ENCODE data around the gene LRIT3.
A peak's percentile ranks its signal among the peaks of the same experiment; 100 is the strongest.

LRIT3 gene, protein sequence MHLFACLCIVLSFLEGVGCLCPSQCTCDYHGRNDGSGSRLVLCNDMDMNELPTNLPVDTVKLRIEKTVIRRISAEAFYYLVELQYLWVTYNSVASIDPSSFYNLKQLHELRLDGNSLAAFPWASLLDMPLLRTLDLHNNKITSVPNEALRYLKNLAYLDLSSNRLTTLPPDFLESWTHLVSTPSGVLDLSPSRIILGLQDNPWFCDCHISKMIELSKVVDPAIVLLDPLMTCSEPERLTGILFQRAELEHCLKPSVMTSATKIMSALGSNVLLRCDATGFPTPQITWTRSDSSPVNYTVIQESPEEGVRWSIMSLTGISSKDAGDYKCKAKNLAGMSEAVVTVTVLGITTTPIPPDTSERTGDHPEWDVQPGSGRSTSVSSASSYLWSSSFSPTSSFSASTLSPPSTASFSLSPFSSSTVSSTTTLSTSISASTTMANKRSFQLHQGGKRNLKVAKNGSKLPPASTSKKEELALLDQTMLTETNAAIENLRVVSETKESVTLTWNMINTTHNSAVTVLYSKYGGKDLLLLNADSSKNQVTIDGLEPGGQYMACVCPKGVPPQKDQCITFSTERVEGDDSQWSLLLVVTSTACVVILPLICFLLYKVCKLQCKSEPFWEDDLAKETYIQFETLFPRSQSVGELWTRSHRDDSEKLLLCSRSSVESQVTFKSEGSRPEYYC

DNA sequence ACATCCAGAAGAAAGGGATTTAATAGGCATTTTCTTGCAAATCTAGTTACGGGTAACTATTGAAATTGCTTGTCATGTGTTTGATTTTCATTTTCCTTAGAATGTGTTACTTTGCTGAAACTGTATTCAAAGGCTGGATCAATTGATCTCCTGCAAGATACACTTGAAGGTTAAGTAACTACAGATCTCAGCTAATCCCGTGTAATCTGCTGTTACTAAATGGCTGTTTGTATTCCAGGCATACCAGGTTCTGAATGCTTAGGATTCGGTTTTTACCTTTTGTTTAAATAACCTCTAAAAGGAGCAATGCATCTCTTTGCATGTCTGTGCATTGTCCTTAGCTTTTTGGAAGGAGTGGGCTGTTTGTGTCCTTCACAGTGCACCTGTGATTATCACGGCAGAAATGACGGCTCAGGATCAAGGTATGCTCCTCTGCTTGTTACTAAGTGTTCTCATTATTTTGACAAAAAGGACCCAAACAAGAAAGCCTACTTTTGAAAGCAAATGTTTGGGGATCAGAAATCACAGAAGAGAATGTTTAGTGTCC, at the start of gene LRIT3:
Gene LRIT3, plus strand, starts transcription at position 212 of the 547 bp plus-strand sequence. Its CDS starts 95 bp downstream, at position 307.
- no peak for DNase-seq (ENCODE audit: low read depth in 2 of 2)

DNA sequence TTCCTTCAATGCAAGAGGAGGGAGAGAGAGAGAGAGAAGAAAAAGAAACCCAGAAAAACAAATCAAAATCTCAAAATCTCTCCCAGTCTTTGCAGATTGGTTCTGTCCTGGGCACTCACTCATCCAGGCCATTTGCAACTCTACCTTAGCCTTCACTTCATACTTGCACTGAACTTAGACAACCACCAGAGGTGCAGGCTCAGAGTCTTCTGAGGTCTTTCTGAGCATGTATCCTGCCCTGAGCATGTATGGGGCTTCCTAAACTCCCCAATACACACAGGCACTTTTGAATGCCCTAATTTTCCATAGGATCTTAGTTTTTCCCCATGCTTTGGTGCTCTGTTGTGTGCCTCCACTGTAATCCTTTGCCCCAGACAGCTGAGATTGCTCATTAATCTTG, 49.0 kb upstream of the LRIT3 start:
- DNase-seq (ENCODE audit: low read depth in 2 of 2): no peak

DNA sequence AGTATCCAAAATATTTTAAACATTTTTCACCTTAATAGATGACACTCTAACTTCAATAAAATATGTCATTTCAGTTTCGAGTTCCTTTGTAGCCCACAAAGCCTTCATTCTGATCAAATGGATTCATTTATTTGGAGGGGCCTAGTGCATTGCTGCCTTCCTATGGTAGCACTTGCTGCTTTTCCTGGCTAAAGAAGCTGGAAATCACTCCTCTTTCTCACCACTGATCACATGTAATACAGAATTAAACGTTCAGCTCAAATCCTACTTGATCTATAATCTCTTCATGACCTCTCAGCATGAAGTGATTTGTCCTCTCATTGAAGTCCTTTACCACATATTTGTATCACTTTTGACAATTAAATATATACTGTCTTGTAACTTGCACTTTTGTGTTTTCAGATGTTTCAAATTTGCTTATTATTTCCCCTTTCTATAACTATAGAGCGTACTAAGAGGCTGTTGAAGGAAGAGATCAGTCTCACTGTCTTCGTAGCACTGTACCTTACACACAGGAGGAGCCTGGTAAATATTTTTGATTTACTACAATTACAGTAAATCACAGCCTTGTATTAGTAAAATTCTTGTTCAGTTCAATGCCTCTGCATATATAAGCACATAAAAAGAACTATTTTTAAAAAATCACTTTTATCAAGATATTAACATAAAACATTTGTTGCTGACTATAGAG, 46.7 kb upstream of the LRIT3 start:
- DNase-seq (ENCODE audit: low read depth in 2 of 2): no peak

- DNase-seq (ENCODE audit: low read depth in 2 of 2): no peak
These were observed 46.0 kb upstream of the LRIT3 start, which contains the start of gene CFI for GRCh38 chr4:109801895-109802319. TSS of gene CFI (minus strand) at chr4:109801999. CDS start at chr4:109801971, 28 bp downstream.

GRCh38 chr4:109803924-109804571, 43.9 kb upstream of the LRIT3 start:
- DNase-seq (ENCODE audit: low read depth in 2 of 2): no peak

- no peak for DNase-seq (ENCODE audit: low read depth in 2 of 2)
These were observed 38.3 kb upstream of the LRIT3 start for GRCh38 chr4:109809655-109810054.

- DNase-seq (ENCODE audit: low read depth in 2 of 2): no peak
These were observed 37.1 kb upstream of the LRIT3 start for GRCh38 chr4:109810552-109811387.

GRCh38 chr4:109811707-109812106, 36.2 kb upstream of the LRIT3 start:
- no peak for DNase-seq (ENCODE audit: low read depth in 2 of 2)

GRCh38 chr4:109815151-109816081, 32.5 kb upstream of the LRIT3 start, which contains the start of gene GAR1:
TSS of gene GAR1 (plus strand) at chr4:109815762. CDS start at chr4:109816165, 403 bp downstream.
- peak; percentile 74 to 85 for DNase-seq (ENCODE audit: low read depth in 2 of 2)

- peak; percentile 17 to 28 for DNase-seq (ENCODE audit: low read depth in 2 of 2)
These were observed 31.8 kb upstream of the LRIT3 start for GRCh38 chr4:109816082-109816442.

GRCh38 chr4:109816894-109817293, 31.0 kb upstream of the LRIT3 start:
- no peak for DNase-seq (ENCODE audit: low read depth in 2 of 2)

DNA sequence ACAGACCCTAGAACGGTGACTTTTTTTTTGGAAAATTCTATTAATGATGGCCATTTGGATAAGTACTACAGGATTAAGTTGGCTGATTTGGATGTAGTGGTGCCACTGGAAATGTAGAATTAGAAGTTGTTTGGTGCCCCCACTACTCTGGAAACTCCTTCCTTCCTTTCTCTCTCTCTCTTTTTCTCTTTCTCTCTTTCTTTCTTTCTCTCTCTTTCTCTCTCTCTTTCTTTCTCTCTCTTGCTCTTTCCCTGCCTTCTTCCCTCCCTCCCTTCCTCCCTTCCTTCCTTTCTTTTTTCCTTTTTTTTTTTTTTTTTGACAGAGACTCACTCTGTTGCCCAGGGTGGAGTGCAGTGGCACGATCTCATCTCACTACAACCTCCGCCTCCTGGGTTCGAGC, 29.6 kb upstream of the LRIT3 start:
- no peak for DNase-seq (ENCODE audit: low read depth in 2 of 2)

DNA sequence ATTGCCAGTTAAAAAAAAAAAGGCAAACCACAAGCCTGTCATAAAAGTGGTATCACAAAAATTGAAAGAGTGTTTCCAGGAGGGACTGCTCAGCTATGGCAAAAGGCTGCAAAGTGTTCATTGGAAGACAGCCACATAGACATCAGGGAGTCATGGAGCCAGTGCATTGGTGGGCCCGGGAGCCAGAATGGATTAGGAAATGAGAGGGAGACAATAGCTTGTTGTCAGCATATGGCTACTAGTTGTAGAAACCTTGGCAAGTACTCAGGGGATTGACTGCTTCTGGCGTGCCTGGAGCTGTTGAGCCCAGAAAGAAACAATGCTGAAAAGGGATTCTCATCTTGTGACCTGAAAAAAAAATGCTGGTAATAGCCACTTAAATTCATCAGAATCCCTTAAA, 27.3 kb upstream of the LRIT3 start:
- no peak for DNase-seq (ENCODE audit: low read depth in 2 of 2)

GRCh38 chr4:109821185-109821584, 26.7 kb upstream of the LRIT3 start:
- DNase-seq (ENCODE audit: low read depth in 2 of 2): no peak

- DNase-seq (ENCODE audit: low read depth in 2 of 2): no peak
These were observed 21.2 kb upstream of the LRIT3 start for GRCh38 chr4:109826719-109827118.

GRCh38 chr4:109827672-109828071, 20.2 kb upstream of the LRIT3 start, which contains the start of gene RRH:
TSS of gene RRH (plus strand) at chr4:109827972. CDS start at chr4:109828028, 56 bp downstream.
- no peak for DNase-seq (ENCODE audit: low read depth in 2 of 2)

GRCh38 chr4:109833756-109834155, 14.2 kb upstream of the LRIT3 start:
- DNase-seq (ENCODE audit: low read depth in 2 of 2): no peak

DNA sequence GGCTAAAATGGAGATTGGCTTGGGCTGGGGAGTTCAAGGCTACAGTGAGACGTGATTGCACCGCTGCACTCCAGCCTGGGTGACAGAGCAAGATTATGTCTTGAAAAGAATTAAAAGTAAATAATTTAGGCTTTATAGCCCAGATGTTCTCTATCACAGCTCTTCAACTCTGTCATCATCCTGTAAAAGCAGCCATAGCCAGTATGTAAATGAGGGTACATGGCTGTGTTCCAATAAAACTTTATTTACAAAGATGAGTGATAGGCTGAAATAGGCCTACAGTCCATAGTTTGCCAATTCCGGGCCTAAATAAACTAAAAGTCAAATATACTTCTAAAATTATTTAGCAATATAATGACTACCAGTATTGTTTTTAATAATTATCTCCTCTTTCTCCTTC, 10.9 kb upstream of the LRIT3 start:
- DNase-seq (ENCODE audit: low read depth in 2 of 2): no peak

- DNase-seq (ENCODE audit: low read depth in 2 of 2): no peak
These were observed 1.4 kb upstream of the LRIT3 start for GRCh38 chr4:109846395-109847098.

All from stimulated activated CD4-positive, alpha-beta T cell treated with anti-CD3 and anti-CD28 coated beads, Interleukin-12 subunit alpha, Interleukin-12 subunit beta, amount 100 ng/mL, for 24 hours (primary cell).